Adipocyte (in vitro differentiated cells): ENCODE measurements around the gene CHN2.
A peak's percentile ranks its signal among the peaks of the same experiment; 100 is the strongest.

Source experiments
- DNase-seq: peaks from one replicate; pipeline ENCODE4 v3.0.0-alpha.2; 2015; ENCODE audit warnings: low read depth
- H3K27me3 ChIP-seq: replicated peaks from 2 replicates; pipeline ENCODE4 v1.7.0; 2013; ENCODE audit warnings: mild to moderate bottlenecking, low read length, moderate library complexity; ENCODE audit not compliant: control insufficient read depth, insufficient read depth
- H3K36me3 ChIP-seq: 2 replicates; pipeline ENCODE4 v1.7.0; 2013; ENCODE audit warnings: low read length, mild to moderate bottlenecking, moderate library complexity; ENCODE audit not compliant: control insufficient read depth, insufficient read depth, severe bottlenecking
- H3K4me1 ChIP-seq: 2 replicates; pipeline ENCODE4 v1.7.0; 2013; ENCODE audit warnings: mild to moderate bottlenecking, low read length, moderate library complexity; ENCODE audit not compliant: control insufficient read depth, insufficient read depth
- H3K4me3 ChIP-seq: 2 replicates; pipeline ENCODE4 v1.7.0; 2013; ENCODE audit warnings: mild to moderate bottlenecking, low read length, moderate library complexity
- H3K9ac ChIP-seq: 2 replicates; pipeline ENCODE4 v1.7.0; 2013; ENCODE audit warnings: mild to moderate bottlenecking, low read length, moderate library complexity
- H3K9me3 ChIP-seq: 2 replicates; pipeline ENCODE4 v1.7.0; 2013; ENCODE audit warnings: mild to moderate bottlenecking, low read length, moderate library complexity; ENCODE audit not compliant: control insufficient read depth

Gene CHN2

DNA sequence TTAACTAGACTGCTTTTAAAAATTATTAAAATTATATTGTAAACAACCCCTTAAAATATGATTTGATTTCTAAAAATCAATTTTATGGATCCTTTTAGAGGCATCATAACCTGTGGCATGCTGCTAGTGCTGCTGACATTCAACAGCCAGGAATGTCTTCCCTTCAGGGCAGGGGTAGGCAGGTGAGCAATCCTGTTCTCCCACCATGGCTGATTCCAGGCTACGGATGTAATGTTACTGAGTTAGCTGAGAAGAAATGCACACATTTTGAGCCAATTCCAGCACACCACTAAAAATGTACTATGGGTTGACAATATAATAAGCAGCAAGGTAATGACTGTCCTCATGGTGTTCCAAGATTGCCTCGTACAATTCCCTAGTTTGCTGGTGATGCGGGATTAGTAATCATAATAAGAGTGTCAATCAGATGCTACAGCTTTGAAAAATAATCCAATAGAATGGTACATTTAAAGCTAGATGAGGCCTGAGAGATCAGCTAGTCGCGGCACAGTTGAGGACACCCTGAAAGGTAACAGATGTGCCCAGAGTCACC lies 260.4 kb downstream of the CHN2 start:
- H3K4me3 ChIP-seq = no peak overlapping the region
- peaks cover 2% of the 10 kb centered on the region for H3K27me3 ChIP-seq
- H3K36me3 ChIP-seq = no peaks in the 10 kb centered on the region
- no peak for DNase-seq
- peaks cover 10% of the 10 kb centered on the region for H3K4me1 ChIP-seq
- no peak overlapping the region for H3K9ac ChIP-seq
- H3K9me3 ChIP-seq = no peaks in the 10 kb centered on the region

DNA sequence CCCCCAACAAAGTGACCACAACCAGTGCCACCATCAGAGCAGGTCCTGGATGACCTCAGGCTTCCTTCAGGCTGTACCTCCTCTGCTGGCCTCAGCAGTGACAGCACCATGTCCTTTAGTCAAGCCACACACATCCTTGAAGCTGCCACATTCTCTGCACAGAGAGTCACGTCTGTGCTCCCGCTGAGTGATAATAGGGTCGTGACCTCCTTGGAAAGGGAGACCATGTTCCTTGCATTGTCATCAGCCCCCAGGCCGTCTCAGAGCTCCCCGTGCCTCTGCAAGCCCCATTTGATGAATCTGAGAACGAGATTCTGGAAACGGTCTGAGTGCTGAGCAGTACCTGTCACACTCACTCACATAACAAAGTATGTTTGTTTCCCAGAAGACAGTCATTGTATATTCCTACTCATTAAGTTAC lies 262.6 kb downstream of the CHN2 start:
- Histone ChIP-seq H3K36me3 (no peaks in the 10 kb centered on the region), H3K27me3 (peaks cover 22% of the 10 kb centered on the region), H3K4me3 (no peak overlapping the region), H3K9me3 (no peaks in the 10 kb centered on the region), H3K9ac (no peak overlapping the region), H3K4me1 (peaks cover 10% of the 10 kb centered on the region)
- DNase-seq = peak; percentile 4

DNA sequence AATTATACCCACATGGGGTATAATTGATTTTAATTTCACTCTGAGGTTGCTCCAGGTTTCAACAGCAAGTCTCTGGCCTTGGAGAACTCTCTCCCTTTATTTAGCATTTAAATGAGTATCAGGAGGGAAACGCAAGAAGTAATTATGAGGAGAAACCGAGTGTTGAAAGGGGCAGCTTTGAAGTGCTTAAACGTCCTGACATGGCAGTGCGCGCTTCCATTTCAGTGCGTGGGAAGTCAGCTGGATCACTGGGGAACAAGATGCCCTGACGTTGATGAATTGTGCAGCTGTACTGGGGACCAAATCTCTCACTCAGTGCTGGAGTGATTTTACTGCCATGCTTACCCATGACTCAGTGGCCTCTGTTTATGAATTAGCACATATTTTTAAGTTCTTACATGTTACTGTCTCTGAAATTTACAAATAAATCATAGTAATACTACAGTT lies 263.0 kb downstream of the CHN2 start:
- no peak overlapping the region for H3K9ac ChIP-seq
- peak; percentile 44 for DNase-seq
- no peaks in the 10 kb centered on the region for H3K36me3 ChIP-seq
- H3K4me1 ChIP-seq = peaks cover 10% of the 10 kb centered on the region
- peaks cover 23% of the 10 kb centered on the region for H3K27me3 ChIP-seq
- H3K4me3 ChIP-seq = no peak overlapping the region
- H3K9me3 ChIP-seq = no peaks in the 10 kb centered on the region

DNA sequence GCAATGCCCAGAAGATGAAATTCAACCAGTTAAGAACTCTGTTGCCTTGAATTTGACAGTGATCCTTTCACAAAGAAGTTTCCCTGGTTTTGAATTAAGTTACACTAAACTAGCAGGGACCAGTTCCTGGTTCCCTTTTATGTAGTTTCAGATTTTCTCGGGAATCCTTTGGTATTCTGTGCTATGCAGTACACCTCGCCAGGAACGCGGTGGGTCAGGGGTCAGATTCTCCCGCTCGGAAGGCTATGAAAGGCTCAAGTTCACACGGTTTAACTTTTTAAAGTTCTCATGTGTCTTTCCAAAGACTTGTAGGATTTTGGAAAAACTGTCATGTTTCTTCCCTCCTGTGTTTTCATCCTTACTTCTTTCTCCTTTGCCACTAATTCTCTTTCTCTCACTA lies 264.4 kb downstream of the CHN2 start:
- Histone ChIP-seq H3K36me3 (no peaks in the 10 kb centered on the region), H3K27me3 (peaks cover 34% of the 10 kb centered on the region), H3K9ac (no peak overlapping the region), H3K4me3 (no peak overlapping the region), H3K9me3 (no peaks in the 10 kb centered on the region), H3K4me1 (peaks cover 10% of the 10 kb centered on the region)
- no peak for DNase-seq

DNA sequence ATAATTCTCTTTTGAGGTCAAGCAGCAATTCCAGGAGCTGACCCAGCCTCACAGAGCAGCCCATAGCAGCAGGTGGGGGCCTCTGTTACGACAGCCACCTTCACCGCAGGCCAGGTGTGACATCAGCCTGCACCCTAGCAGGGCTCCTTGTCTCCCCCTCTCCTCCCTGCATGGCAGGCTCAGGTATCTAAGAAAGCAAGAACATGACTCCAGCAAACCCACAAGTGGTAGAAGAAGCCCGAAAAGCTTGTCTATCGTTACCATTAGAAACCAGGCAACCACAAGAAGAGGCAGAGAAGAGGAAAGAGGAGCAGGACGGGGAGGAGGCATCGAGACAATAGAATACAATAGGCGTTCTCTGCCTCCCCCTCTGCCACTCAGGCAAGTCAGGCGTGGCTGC lies 265.0 kb downstream of the CHN2 start:
- DNase-seq = no peak
- Histone ChIP-seq H3K36me3 (no peaks in the 10 kb centered on the region), H3K4me3 (no peak overlapping the region), H3K27me3 (peaks cover 36% of the 10 kb centered on the region), H3K9me3 (no peaks in the 10 kb centered on the region), H3K4me1 (peaks cover 10% of the 10 kb centered on the region), H3K9ac (no peak overlapping the region)

GRCh38 chr7:29461996-29462395 lies 267.4 kb downstream of the CHN2 start:
- Histone ChIP-seq H3K27me3 (peaks cover 43% of the 10 kb centered on the region), H3K36me3 (no peaks in the 10 kb centered on the region), H3K9me3 (no peaks in the 10 kb centered on the region), H3K4me3 (no peak overlapping the region), H3K9ac (no peak overlapping the region), H3K4me1 (peaks cover 10% of the 10 kb centered on the region)
- DNase-seq = no peak

- no peaks in the 10 kb centered on the region for H3K36me3 ChIP-seq
- no peak overlapping the region for H3K4me3 ChIP-seq
- peaks cover 45% of the 10 kb centered on the region for H3K27me3 ChIP-seq
- no peaks in the 10 kb centered on the region for H3K9me3 ChIP-seq
- peaks cover under 1% of the 10 kb centered on the region for H3K4me1 ChIP-seq
- no peak overlapping the region for H3K9ac ChIP-seq
- DNase-seq = no peak
Measured at GRCh38 chr7:29463504-29464158, 269.1 kb downstream of the CHN2 start.

DNA sequence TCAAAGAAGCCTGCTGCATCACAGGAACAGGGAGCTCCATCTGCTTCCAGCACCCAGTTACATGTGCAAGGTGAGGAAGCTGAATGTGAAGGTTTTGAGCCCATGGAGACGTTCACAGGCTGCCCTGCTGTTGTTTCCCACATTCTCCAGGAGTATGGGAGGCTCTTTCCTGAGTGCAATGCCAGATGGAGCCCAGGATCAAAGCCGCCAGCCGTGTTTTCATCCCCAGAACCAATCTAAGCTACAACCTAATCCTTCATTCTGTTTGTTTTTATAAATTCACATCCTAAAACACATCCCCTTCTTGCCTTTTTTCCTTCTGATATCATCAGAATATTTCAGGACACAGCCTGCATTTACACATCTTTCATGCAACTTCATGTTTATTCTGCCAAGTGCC lies 270.2 kb downstream of the CHN2 start:
- peaks cover 48% of the 10 kb centered on the region for H3K27me3 ChIP-seq
- DNase-seq = peak; percentile 10
- no peak overlapping the region for H3K4me3 ChIP-seq
- H3K9ac ChIP-seq = no peak overlapping the region
- no peaks in the 10 kb centered on the region for H3K36me3 ChIP-seq
- H3K4me1 ChIP-seq = no peaks in the 10 kb centered on the region
- H3K9me3 ChIP-seq = no peaks in the 10 kb centered on the region

- H3K4me3 ChIP-seq = no peak overlapping the region
- H3K9ac ChIP-seq = no peak overlapping the region
- peaks cover 41% of the 10 kb centered on the region for H3K27me3 ChIP-seq
- no peaks in the 10 kb centered on the region for H3K9me3 ChIP-seq
- no peaks in the 10 kb centered on the region for H3K4me1 ChIP-seq
- H3K36me3 ChIP-seq = no peaks in the 10 kb centered on the region
- no peak for DNase-seq
Measured at GRCh38 chr7:29467193-29467926, 272.8 kb downstream of the CHN2 start.

DNA sequence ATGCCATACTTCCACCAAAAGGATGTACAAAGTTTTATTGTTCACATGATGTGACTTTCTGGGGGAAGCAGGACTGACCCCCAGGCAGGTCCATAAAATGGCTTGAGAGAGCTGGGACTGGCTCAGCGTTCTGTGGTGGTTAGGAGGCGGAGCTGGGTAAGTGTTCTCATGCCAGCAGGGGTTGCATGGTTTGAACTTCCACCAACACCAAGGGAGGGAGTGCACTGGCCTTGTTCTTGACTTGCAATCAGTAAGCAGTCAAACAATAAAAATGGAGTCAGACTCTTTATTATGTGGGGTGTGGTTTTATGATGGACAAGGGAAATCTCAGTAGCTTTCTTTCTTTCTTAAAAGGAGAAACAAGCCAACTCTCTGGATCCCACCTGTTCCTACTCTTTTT lies 273.6 kb downstream of the CHN2 start:
- no peak overlapping the region for H3K4me3 ChIP-seq
- no peaks in the 10 kb centered on the region for H3K9me3 ChIP-seq
- no peaks in the 10 kb centered on the region for H3K4me1 ChIP-seq
- H3K9ac ChIP-seq = no peak overlapping the region
- peaks cover 39% of the 10 kb centered on the region for H3K27me3 ChIP-seq
- DNase-seq = no peak
- H3K36me3 ChIP-seq = no peaks in the 10 kb centered on the region

DNA sequence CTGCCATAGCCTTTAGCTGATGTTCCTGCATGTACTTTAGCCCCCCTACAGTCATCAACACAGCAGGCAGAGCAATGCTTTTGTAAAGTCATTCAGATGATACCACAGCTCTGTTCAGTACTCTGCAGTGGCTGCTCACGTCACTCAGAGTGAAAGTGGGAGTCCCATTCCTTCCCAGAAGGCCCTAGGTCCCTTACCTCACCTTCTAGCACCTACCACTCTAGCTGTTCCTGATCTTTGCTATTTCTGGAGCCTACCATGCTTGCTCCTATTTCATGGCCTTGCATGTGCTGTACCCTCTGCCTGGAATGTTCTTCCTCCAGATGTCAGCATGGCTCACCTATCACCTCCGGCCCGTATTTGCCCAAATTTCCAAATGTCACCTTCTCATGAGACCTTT lies 274.7 kb downstream of the CHN2 start:
- Histone ChIP-seq H3K9me3 (no peaks in the 10 kb centered on the region), H3K27me3 (peaks cover 31% of the 10 kb centered on the region), H3K36me3 (no peaks in the 10 kb centered on the region), H3K4me3 (no peak overlapping the region), H3K4me1 (no peaks in the 10 kb centered on the region), H3K9ac (no peak overlapping the region)
- DNase-seq = no peak
